Lower leg skin (tissue), 4 donors: Measurements from ENCODE around the gene TNPO2. TPM values are rescaled to one million over a fixed set of nuclear protein-coding genes. Genes with fewer than 3 reads are reported as not detected.

ENCODE experiments used
- DNase-seq, 2 donors: peaks; one replicate each; pipeline ENCODE4 v3.0.0-alpha.2; 2019; ENCODE audit warnings: low spot score in 2 of 2
- H3K4me3 ChIP-seq: fragments of 200-600 bp; sonication (generic); 2 replicates; pipeline ENCODE4 v1.5.1; 2017; ENCODE audit warnings: mild to moderate bottlenecking, low read depth; ENCODE audit not compliant: poor library complexity, severe bottlenecking
- POLR2A ChIP-seq, 2 donors: fragments of 450-650 bp; IDR thresholded peaks; one replicate each; pipeline ENCODE4 v1.6.1; 2016 to 2017; ENCODE audit warnings: antibody characterized with exemption in 2 of 2, mild to moderate bottlenecking in 1 of 2, moderate library complexity in 1 of 2
- WGBS, 2 donors: methylation state at CpG; one replicate each; pipeline ENCODE4 v1.1.5; 2018; 5-methylcytosine and 5-hydroxymethylcytosine counted together
- intact Hi-C: fragments of 100-400 bp; cut with DNase I; formaldehyde crosslinking; loops from one replicate; pipeline ENCODE4 v1.15.0; 2023; ENCODE audit warnings: low total_unique reads
- total RNA-seq, 4 donors: library from RNA; depleted of rRNA; stranded (reverse); fragments of >200 nt; gene quantifications; one replicate each; pipeline ENCODE4 v1.1.0, GENCODE V29; 2016
- TF ChIP-seq, protein P1 (sequence below), 3 donors: fragments of 450-650 bp; IDR thresholded peaks; one replicate each; pipeline ENCODE4 v1.5.1; 2016; ENCODE audit warnings: antibody characterized with exemption in 3 of 3, mild to moderate bottlenecking in 3 of 3, moderate library complexity in 2 of 3

Gene TNPO2
- total RNA-seq, 4 donors from 2014 or later: 58.3 to 160 (median 89.9) TPM

GRCh38 chr19:12655546-12655945, 68.2 kb downstream of the TNPO2 start:
- WGBS, 2 donors: 96 to 97% methylated on average over 8 of the region's 8 CpGs
- TF ChIP-seq POLR2A (IDR thresholded peaks at IDR 0.05): no peak
- TF ChIP-seq, protein P1, sequence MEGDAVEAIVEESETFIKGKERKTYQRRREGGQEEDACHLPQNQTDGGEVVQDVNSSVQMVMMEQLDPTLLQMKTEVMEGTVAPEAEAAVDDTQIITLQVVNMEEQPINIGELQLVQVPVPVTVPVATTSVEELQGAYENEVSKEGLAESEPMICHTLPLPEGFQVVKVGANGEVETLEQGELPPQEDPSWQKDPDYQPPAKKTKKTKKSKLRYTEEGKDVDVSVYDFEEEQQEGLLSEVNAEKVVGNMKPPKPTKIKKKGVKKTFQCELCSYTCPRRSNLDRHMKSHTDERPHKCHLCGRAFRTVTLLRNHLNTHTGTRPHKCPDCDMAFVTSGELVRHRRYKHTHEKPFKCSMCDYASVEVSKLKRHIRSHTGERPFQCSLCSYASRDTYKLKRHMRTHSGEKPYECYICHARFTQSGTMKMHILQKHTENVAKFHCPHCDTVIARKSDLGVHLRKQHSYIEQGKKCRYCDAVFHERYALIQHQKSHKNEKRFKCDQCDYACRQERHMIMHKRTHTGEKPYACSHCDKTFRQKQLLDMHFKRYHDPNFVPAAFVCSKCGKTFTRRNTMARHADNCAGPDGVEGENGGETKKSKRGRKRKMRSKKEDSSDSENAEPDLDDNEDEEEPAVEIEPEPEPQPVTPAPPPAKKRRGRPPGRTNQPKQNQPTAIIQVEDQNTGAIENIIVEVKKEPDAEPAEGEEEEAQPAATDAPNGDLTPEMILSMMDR (IDR thresholded peaks at IDR 0.05): no peak
- H3K4me3 ChIP-seq: no peak overlapping the region
- intact Hi-C loops: no loop called here
- DNase-seq: no peak

DNA sequence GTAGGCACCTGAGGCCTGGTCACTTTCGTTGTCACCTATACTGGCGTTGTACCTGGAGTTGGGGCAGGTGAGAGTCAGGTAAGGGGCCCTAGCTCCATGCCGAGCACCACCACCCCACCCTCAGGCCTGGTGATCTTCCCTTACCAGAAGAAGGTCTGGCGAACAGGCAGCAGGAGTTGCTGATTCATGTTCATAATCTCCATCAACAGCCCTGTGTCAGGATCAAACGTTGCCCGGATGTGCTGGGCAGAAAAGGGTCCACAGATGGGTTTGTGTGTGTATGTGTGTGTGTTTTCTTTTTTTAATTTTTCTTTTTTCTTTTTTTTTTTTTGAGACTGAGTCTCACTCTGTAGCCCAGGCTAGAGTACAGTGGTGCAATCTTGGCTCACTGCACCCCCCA, 71.5 kb downstream of the TNPO2 start:
- H3K4me3 ChIP-seq: no peak overlapping the region
- intact Hi-C loops: no loop called here
- no peak for DNase-seq
- WGBS, 2 donors: 90 to 95% methylated on average over 6 of the region's 6 CpGs
- TF ChIP-seq, protein P1 (IDR thresholded peaks at IDR 0.05): no peak
- no peak for TF ChIP-seq POLR2A (IDR thresholded peaks at IDR 0.05)

DNA sequence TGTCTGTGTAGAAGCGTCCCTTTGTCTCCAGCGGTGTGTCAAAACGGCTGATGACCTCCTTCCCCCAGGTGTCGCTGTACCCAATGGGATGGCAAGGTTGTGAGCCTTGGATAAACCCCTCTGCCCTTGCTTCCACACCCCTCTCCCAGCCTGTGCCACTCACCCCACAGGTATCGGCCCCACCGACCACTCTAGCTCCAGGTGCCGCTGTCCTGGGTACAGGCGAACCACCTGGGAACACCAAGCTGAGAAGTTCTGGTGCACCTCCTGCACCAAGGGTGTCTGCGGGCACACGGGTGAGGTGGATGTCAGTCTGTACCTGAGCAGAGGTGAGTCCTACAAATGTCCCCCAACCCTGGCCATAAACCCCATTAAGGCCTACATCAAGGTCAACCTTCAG, 73.8 kb downstream of the TNPO2 start:
- TF ChIP-seq POLR2A (IDR thresholded peaks at IDR 0.05): no peak
- TF ChIP-seq, protein P1 (IDR thresholded peaks at IDR 0.05): no peak
- H3K4me3 ChIP-seq: no peak overlapping the region
- intact Hi-C loops: no loop called here
- DNase-seq: no peak
- WGBS, 2 donors: 92 to 93% methylated on average over 10 of the region's 10 CpGs

Other genes starting within 250 kb of the TNPO2 start
- 1 to 10 TPM; 1.7 to 3.1 (median 2.8) TPM for gene ZNF709, start 239.1 kb downstream of the TNPO2 start, total RNA-seq
- 10 to 100 TPM in 1 of 4 donors, 1 to 10 TPM in 3; 6.9 to 10.1 (median 8.8) TPM for gene ZNF564, start 172.4 kb downstream of the TNPO2 start, total RNA-seq
- 1 to 10 TPM; 5.0 to 7.3 (median 6.7) TPM for gene ZNF490, start 113.1 kb downstream of the TNPO2 start, total RNA-seq
- gene ZNF791, start 113.0 kb downstream of the TNPO2 start, total RNA-seq: 10 to 100 TPM; 18.6 to 31.1 (median 22.5) TPM
- 10 to 100 TPM; 52.8 to 83.0 (median 74.9) TPM for gene MAN2B1, start 57.2 kb downstream of the TNPO2 start, total RNA-seq
- gene WDR83, start 57.1 kb downstream of the TNPO2 start, total RNA-seq: 10 to 100 TPM; 15.3 to 23.7 (median 19.3) TPM
- gene DHPS, start 42.1 kb downstream of the TNPO2 start, total RNA-seq: 100 to 1,000 TPM; 101 to 218 (median 159) TPM
- gene GNG14, start 35.9 kb downstream of the TNPO2 start, total RNA-seq: not detected
- gene FBXW9, start 27.3 kb downstream of the TNPO2 start, total RNA-seq: 10 to 100 TPM in 3 of 4 donors, 1 to 10 TPM in 1; 7.2 to 21.4 (median 13.1) TPM
- gene TRIR, start 10.8 kb upstream of the TNPO2 start, total RNA-seq: 100 to 1,000 TPM; 358 to 439 (median 390) TPM
- 10 to 100 TPM; 43.2 to 63.2 (median 53.4) TPM for gene GET3, start 13.6 kb upstream of the TNPO2 start, total RNA-seq
- gene BEST2, start 27.9 kb upstream of the TNPO2 start, total RNA-seq: 100 to 1,000 TPM in 2 of 4 donors, 10 to 100 TPM in 2; 58.3 to 116 (median 85.5) TPM
- 100 to 1,000 TPM in 1 of 4 donors, 10 to 100 TPM in 3; 49.9 to 122 (median 65.8) TPM for gene HOOK2, start 51.6 kb upstream of the TNPO2 start, total RNA-seq
- 1,000 to 10,000 TPM in 1 of 4 donors, 100 to 1,000 TPM in 3; 608 to 1,091 (median 870) TPM for gene JUNB, start 67.6 kb upstream of the TNPO2 start, total RNA-seq
- gene PRDX2, start 77.9 kb upstream of the TNPO2 start, total RNA-seq: 100 to 1,000 TPM; 266 to 459 (median 327) TPM
- 1 to 10 TPM in 1 of 4 donors, not detected in 3; 1.6 TPM for gene THSD8, start 78.1 kb upstream of the TNPO2 start, total RNA-seq
- gene RNASEH2A, start 82.7 kb upstream of the TNPO2 start, total RNA-seq: 1 to 10 TPM; 3.3 to 7.8 (median 5.9) TPM
- gene RTBDN, start 110.6 kb upstream of the TNPO2 start, total RNA-seq: not detected
- 10 to 100 TPM in 2 of 4 donors, 1 to 10 TPM in 2; 5.9 to 20.8 (median 10.3) TPM for gene MAST1, start 114.6 kb upstream of the TNPO2 start, total RNA-seq
- 10 to 100 TPM; 31.8 to 50.6 (median 36.6) TPM for gene DNASE2, start 157.5 kb upstream of the TNPO2 start, total RNA-seq
- under 1 TPM in 1 of 4 donors, not detected in 3; 0.13 TPM for gene KLF1, start 163.3 kb upstream of the TNPO2 start, total RNA-seq
- gene GCDH, start 167.2 kb upstream of the TNPO2 start, total RNA-seq: 10 to 100 TPM; 19.2 to 39.5 (median 24.6) TPM
- gene SYCE2, start 195.4 kb upstream of the TNPO2 start, total RNA-seq: under 1 TPM in 1 of 4 donors, not detected in 3; 0.26 TPM
- 10 to 100 TPM; 45.9 to 71.4 (median 55.9) TPM for gene FARSA, start 209.8 kb upstream of the TNPO2 start, total RNA-seq
- gene CALR, start 214.7 kb upstream of the TNPO2 start, total RNA-seq: 100 to 1,000 TPM; 171 to 350 (median 229) TPM
- 100 to 1,000 TPM; 101 to 128 (median 105) TPM for gene RAD23A, start 221.9 kb upstream of the TNPO2 start, total RNA-seq
- 10 to 100 TPM; 21.8 to 42.3 (median 29.7) TPM for gene GADD45GIP1, start 233.3 kb upstream of the TNPO2 start, total RNA-seq
- gene DAND5, start 245.6 kb upstream of the TNPO2 start, total RNA-seq: under 1 TPM in 1 of 4 donors, not detected in 3; 0.32 TPM